Pancreas (tissue), 10 donors: ENCODE results near the gene GRB7. TPM values are rescaled to one million over a fixed set of nuclear protein-coding genes. Genes with fewer than 3 reads are reported as not detected.

Source experiments
- ATAC-seq, 4 donors: fragments of 200-7000 bp; cut with Tn5 transposase; one replicate each; pipeline versions ENCODE4 v1.8.0 to v1.9.1; 2020; ENCODE audit warnings: mild to moderate bottlenecking in 4 of 4, moderate library complexity in 4 of 4
- DNase-seq, 6 donors: peaks; one replicate each; pipeline ENCODE4 v3.0.0-alpha.2; 2020
- FAIRE-seq: peaks from 2 replicates; lab custom pipeline; 2012; peaks lifted over from hg19 to GRCh38; lab: Jason Lieb, UNC
- H3K27ac ChIP-seq, 4 donors: fragments of 200-600 bp; sonication (generic); 1 replicate in 3 of 4; 2 replicates in 1 of 4; pipeline versions ENCODE4 v1.5.0 to v1.8.0; 2020
- H3K27me3 ChIP-seq, 4 donors: fragments of 200-600 bp; one replicate each; pipeline ENCODE4 v1.8.0; 2021
- H3K36me3 ChIP-seq, 3 donors: fragments of 200-600 bp; sonication (generic) in 1 of 3; one replicate each; pipeline versions ENCODE4 v1.5.0 to v1.8.0; 2020 to 2021
- H3K4me1 ChIP-seq, 3 donors: fragments of 200-600 bp; one replicate each; pipeline ENCODE4 v1.8.0; 2021
- H3K4me3 ChIP-seq, 4 donors: fragments of 200-600 bp; sonication (generic) in 2 of 4; one replicate each; pipeline versions ENCODE4 v1.5.0 to v1.8.0; 2020 to 2021
- H3K9me3 ChIP-seq, 4 donors: fragments of 200-600 bp; one replicate each; pipeline ENCODE4 v1.8.0; 2021
- CTCF ChIP-seq, 4 donors: fragments of 200-600 bp; sonication (generic) in 3 of 4; IDR thresholded peaks; one replicate each; pipeline versions ENCODE4 v1.5.0 to v1.8.0; 2021; ENCODE audit warnings: antibody characterized with exemption in 4 of 4
- WGBS, 2 donors: extraction: QIAGEN DNeasy Blood & Tissue Kit; methylation state at CpG; one replicate each; pipeline ENCODE4 v1.1.7; 2013; 5-methylcytosine and 5-hydroxymethylcytosine counted together
- intact Hi-C, 3 donors: fragments of 100-400 bp; cut with DNase I; formaldehyde crosslinking; loops; one replicate each; pipeline versions ENCODE4 v1.11.1 to v1.14.2; 2022
- polyA plus RNA-seq, 2 donors: library from polyadenylated mRNA; stranded (reverse); fragments of 200-250 nt; gene quantifications; one replicate each; pipeline ENCODE4 v1.2.3, GENCODE V29; 2013
- total RNA-seq, 6 donors: library from RNA; stranded (reverse); fragmentation: NEBNext Ultra II Directional in 4 of 6; extraction: Animal tissue kit (Norgen Biotek cat#: 25700) in 4 of 6; gene quantifications; one replicate each; pipeline versions ENCODE4 v1.2.1 to v1.2.4, GENCODE V29; 2021 to 2023
- donor health status: healthy with polysubstance abuse.
- donor health status: DM: no; HTN: no; CAD: no; lungs with moderate emphysema.
- donor health status: DM: no; HTN: no; CAD: no.
- donor health status: control.
- donor health status: control.
- donor health status: Bipolar disorder and iron deficiency.
- donor health status: DM: yes; HTN: yes; CAD: no.
- donor health status: DM: no; HTN: no; CAD: no.
- donor health status: DM: no; HTN: no; CAD: no.
- donor health status: DM: yes; HTN: yes; CAD: no.

Gene GRB7
- total RNA-seq, result 10 to 100 TPM; 17.8 to 39.9 (median 26.5) TPM
- 10 to 100 TPM; 50.4 to 64.4 TPM for polyA plus RNA-seq

GRCh38 chr17:39737760-39738567, at the start of gene GRB7:
TSS of gene GRB7 (plus strand) at chr17:39737938. CDS start at chr17:39742302, 4,364 bp downstream.
- H3K27me3 ChIP-seq, result no peaks in the 10 kb centered on the region
- intact Hi-C loops, result no loop called here
- TF ChIP-seq CTCF (IDR thresholded peaks at IDR 0.05), result no peak
- DNase-seq (peak; percentile 91 to 97 (median 93)), ATAC-seq (peak; percentile 71 to 82 (median 75)), FAIRE-seq (no peak)
- peak within 1 kb of the TSS; percentile 78 to 97 (median 94) for H3K27ac ChIP-seq
- peaks cover 10 to 20% (median 16%) of the 10 kb centered on the region in 3 donors for H3K4me1 ChIP-seq
- WGBS, 2 donors, result 2 to 3% methylated on average over 32 to 34 of the region's 34 CpGs
- no peaks in the 10 kb centered on the region for H3K9me3 ChIP-seq
- H3K36me3 ChIP-seq, result peaks cover 0 to 8% (median 4%) of the 10 kb centered on the region in 3 donors
- H3K4me3 ChIP-seq, result peak within 1 kb of the TSS; percentile 57 to 79 (median 63)

GRCh38 chr17:39688475-39688835, 49.3 kb upstream of the GRB7 start:
- ATAC-seq (peak in 2 of 4 donors; percentile 9 to 10), FAIRE-seq (no peak), DNase-seq (peak in 1 of 6 donors; percentile 13)
- TF ChIP-seq CTCF (IDR thresholded peaks at IDR 0.05), result no peak
- peaks cover 0 to 7% (median 5%) of the 10 kb centered on the region in 3 donors for H3K4me1 ChIP-seq
- H3K27ac ChIP-seq, result peak overlapping the region; percentile 59 to 94 (median 80)
- intact Hi-C loops, result no loop called here
- H3K36me3 ChIP-seq, result peaks cover 0 to 4% (median 0%) of the 10 kb centered on the region in 3 donors
- H3K9me3 ChIP-seq, result no peaks in the 10 kb centered on the region
- peak overlapping the region; percentile 42 to 73 (median 57) for H3K4me3 ChIP-seq
- 12 to 14% methylated on average over 6 of the region's 6 CpGs for WGBS, 2 donors
- no peaks in the 10 kb centered on the region for H3K27me3 ChIP-seq

- WGBS, 2 donors, result 52 to 54% methylated on average over 3 of the region's 3 CpGs
- intact Hi-C loops, result no loop called here
- Histone ChIP-seq H3K27ac (peak overlapping the region in 1 of 4 donors; percentile 94), H3K4me1 (peaks cover 0 to 7% (median 5%) of the 10 kb centered on the region in 3 donors), H3K4me3 (peak overlapping the region in 1 of 4 donors; percentile 73), H3K27me3 (no peaks in the 10 kb centered on the region), H3K36me3 (peaks cover 0 to 4% (median 0%) of the 10 kb centered on the region in 3 donors), H3K9me3 (no peaks in the 10 kb centered on the region)
- no peak for TF ChIP-seq CTCF (IDR thresholded peaks at IDR 0.05)
- ATAC-seq (no peak), FAIRE-seq (no peak), DNase-seq (no peak)
Observed at GRCh38 chr17:39688945-39689344, 48.8 kb upstream of the GRB7 start.

GRCh38 chr17:39694593-39694992, 43.1 kb upstream of the GRB7 start:
- DNase-seq, result no peak
- ATAC-seq, result no peak
- Histone ChIP-seq H3K27ac (no peak overlapping the region), H3K9me3 (no peaks in the 10 kb centered on the region), H3K27me3 (no peaks in the 10 kb centered on the region), H3K4me3 (no peak overlapping the region), H3K36me3 (no peaks in the 10 kb centered on the region), H3K4me1 (peaks cover 0 to 4% (median 0%) of the 10 kb centered on the region in 3 donors)
- intact Hi-C loops, result no loop called here
- TF ChIP-seq CTCF (IDR thresholded peaks at IDR 0.05), result no peak
- FAIRE-seq, result no peak
- 75 to 76% methylated on average over 5 of the region's 5 CpGs for WGBS, 2 donors

GRCh38 chr17:39695089-39695474, 42.7 kb upstream of the GRB7 start:
- WGBS, 2 donors, result 82 to 86% methylated on average over 2 of the region's 2 CpGs
- H3K9me3 ChIP-seq, result no peaks in the 10 kb centered on the region
- H3K4me1 ChIP-seq, result peaks cover 0 to 4% (median 0%) of the 10 kb centered on the region in 3 donors
- no peak overlapping the region for H3K27ac ChIP-seq
- no peak for TF ChIP-seq CTCF (IDR thresholded peaks at IDR 0.05)
- no peaks in the 10 kb centered on the region for H3K27me3 ChIP-seq
- ATAC-seq, result no peak
- H3K4me3 ChIP-seq, result no peak overlapping the region
- no peaks in the 10 kb centered on the region for H3K36me3 ChIP-seq
- intact Hi-C loops, result no loop called here
- no peak for FAIRE-seq
- no peak for DNase-seq
